CD4-positive, CD25-positive, alpha-beta regulatory T cell (primary cell): Measurements from ENCODE around the gene TNKS1BP1. TPM values are rescaled to one million over a fixed set of nuclear protein-coding genes. Genes with fewer than 3 reads are reported as not detected.

Source experiments
- ATAC-seq, 2 donors: fragments of 150-1000 bp; cut with Tn5 transposase; one replicate each; pipeline ENCODE4 v1.10.0; 2021; ENCODE audit warnings: low read depth in 2 of 2, moderate number of reproducible peaks in 2 of 2, moderate library complexity in 1 of 2
- DNase-seq, 3 donors: peaks; one replicate each; pipeline versions ENCODE4 v3.0.0 to v3.0.0-alpha.2; 2012 to 2022; ENCODE audit warnings: mixed read lengths in 1 of 3
- H3K27ac ChIP-seq: one replicate; pipeline ENCODE4 v1.7.0; 2013; ENCODE audit warnings: mild to moderate bottlenecking, low read length; ENCODE audit not compliant: insufficient read depth, poor library complexity, severe bottlenecking
- H3K27me3 ChIP-seq: one replicate; pipeline ENCODE4 v1.7.0; 2013; ENCODE audit warnings: low read length; ENCODE audit not compliant: control insufficient read depth, insufficient read depth
- H3K36me3 ChIP-seq: one replicate; pipeline ENCODE4 v1.7.0; 2013; ENCODE audit warnings: mild to moderate bottlenecking, low read length, moderate library complexity; ENCODE audit not compliant: control insufficient read depth, insufficient read depth
- H3K4me1 ChIP-seq: 2 replicates; pipeline ENCODE4 v1.7.0; 2013; ENCODE audit warnings: mild to moderate bottlenecking, low read length; ENCODE audit not compliant: insufficient read depth, control insufficient read depth, poor library complexity, severe bottlenecking
- H3K4me3 ChIP-seq: one replicate; pipeline ENCODE4 v1.7.0; 2013; ENCODE audit warnings: low read depth, mild to moderate bottlenecking, low read length, moderate library complexity
- H3K9me3 ChIP-seq, 2 experiments: 1 replicate in 1 of 2; 2 replicates in 1 of 2; pipeline ENCODE4 v1.7.0; 2013; ENCODE audit warnings: low read length in 2 of 2, mild to moderate bottlenecking in 1 of 2, moderate library complexity in 1 of 2; ENCODE audit not compliant: control insufficient read depth in 2 of 2
- H3K27ac Mint-ChIP-seq, 3 donors: one replicate each; pipeline ENCODE4 v1.8.0; 2020 to 2022; ENCODE audit warnings: mild to moderate bottlenecking in 3 of 3, mixed read lengths in 3 of 3, moderate library complexity in 2 of 3
- H3K27me3 Mint-ChIP-seq: one replicate; pipeline ENCODE4 v1.8.0; 2022; ENCODE audit warnings: mild to moderate bottlenecking, mixed read lengths
- H3K36me3 Mint-ChIP-seq: one replicate; pipeline ENCODE4 v1.8.0; 2020; ENCODE audit warnings: mixed read lengths
- H3K4me1 Mint-ChIP-seq, 4 donors: one replicate each; pipeline ENCODE4 v1.8.0; 2020 to 2022; ENCODE audit warnings: mixed read lengths in 4 of 4, mild to moderate bottlenecking in 1 of 4
- H3K4me3 Mint-ChIP-seq, 4 donors: one replicate each; pipeline ENCODE4 v1.8.0; 2020 to 2022; ENCODE audit warnings: mild to moderate bottlenecking in 4 of 4, mixed read lengths in 4 of 4, moderate library complexity in 3 of 4
- H3K9me3 Mint-ChIP-seq, 7 donors: one replicate each; pipeline ENCODE4 v1.8.0; 2020 to 2022; ENCODE audit warnings: mixed read lengths in 7 of 7, mild to moderate bottlenecking in 3 of 7, moderate library complexity in 2 of 7
- polyA plus RNA-seq, 4 donors: library from polyadenylated mRNA; unstranded; fragments of 300-500 nt; fragmentation: Illumina TruSeq; gene quantifications; one replicate each; pipeline ENCODE4 v1.2.3, GENCODE V29; 2021
- total RNA-seq: library from RNA; stranded (reverse); gene quantifications from one replicate; pipeline ENCODE4 v1.2.3, GENCODE V29; 2022

TNKS1BP1 gene
- total and polyA plus RNA-seq, 5 donors from 2014 or later = 1.5 to 16.3 (median 2.1) TPM

DNA sequence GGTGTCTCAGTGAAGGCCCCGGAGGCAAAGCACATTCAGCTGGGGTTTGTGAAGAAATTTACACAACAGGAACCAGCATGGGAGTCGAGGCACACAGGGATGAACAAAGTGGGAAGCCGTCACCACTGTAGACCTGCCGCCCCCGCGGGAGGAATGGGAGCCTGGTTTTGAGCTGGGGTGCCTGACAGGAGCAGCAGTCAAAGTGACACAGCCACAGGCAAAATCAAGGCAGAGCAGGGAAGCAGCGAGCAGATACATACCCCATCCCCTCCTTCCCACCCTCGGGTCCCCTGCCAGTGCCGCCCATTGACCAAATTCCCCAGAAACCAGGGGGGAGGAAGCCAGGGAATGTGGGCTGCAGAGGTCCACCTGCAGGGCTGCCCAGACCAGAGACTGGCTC lies 34.2 kb upstream of the TNKS1BP1 start:
- H3K27ac ChIP-seq = no peak overlapping the region
- Mint-ChIP-seq H3K4me1 (no peaks in the 10 kb centered on the region), H3K36me3 (no peaks in the 10 kb centered on the region), H3K4me3 (no peak overlapping the region), H3K27ac (no peak overlapping the region), H3K9me3 (no peaks in the 10 kb centered on the region), H3K27me3 (peaks cover 10% of the 10 kb centered on the region)
- DNase-seq (no peak), ATAC-seq (no peak)
- no peaks in the 10 kb centered on the region for H3K4me1 ChIP-seq
- no peaks in the 10 kb centered on the region for H3K9me3 ChIP-seq
- no peaks in the 10 kb centered on the region for H3K36me3 ChIP-seq
- H3K4me3 ChIP-seq = no peak overlapping the region
- H3K27me3 ChIP-seq = peaks cover 2% of the 10 kb centered on the region

GRCh38 chr11:57358543-57358961 lies 33.8 kb upstream of the TNKS1BP1 start:
- Histone ChIP-seq H3K27me3 (peaks cover 2% of the 10 kb centered on the region), H3K36me3 (no peaks in the 10 kb centered on the region), H3K4me3 (no peak overlapping the region), H3K4me1 (no peaks in the 10 kb centered on the region), H3K27ac (no peak overlapping the region), H3K9me3 (no peaks in the 10 kb centered on the region)
- Mint-ChIP-seq H3K4me3 (no peak overlapping the region), H3K27ac (no peak overlapping the region), H3K9me3 (no peaks in the 10 kb centered on the region), H3K36me3 (no peaks in the 10 kb centered on the region), H3K27me3 (peaks cover 11% of the 10 kb centered on the region), H3K4me1 (no peaks in the 10 kb centered on the region)
- ATAC-seq (no peak), DNase-seq (no peak)

- Histone ChIP-seq H3K4me1 (no peaks in the 10 kb centered on the region), H3K27me3 (peaks cover 2% of the 10 kb centered on the region), H3K9me3 (no peaks in the 10 kb centered on the region), H3K4me3 (no peak overlapping the region), H3K36me3 (no peaks in the 10 kb centered on the region), H3K27ac (no peak overlapping the region)
- DNase-seq (no peak), ATAC-seq (no peak)
- no peaks in the 10 kb centered on the region for H3K9me3 Mint-ChIP-seq
- peaks cover 11% of the 10 kb centered on the region for H3K27me3 Mint-ChIP-seq
- no peaks in the 10 kb centered on the region for H3K4me1 Mint-ChIP-seq
- H3K36me3 Mint-ChIP-seq = no peaks in the 10 kb centered on the region
- no peak overlapping the region for H3K4me3 Mint-ChIP-seq
- H3K27ac Mint-ChIP-seq = peak overlapping the region in 1 of 3 donors; percentile 5
Observed at GRCh38 chr11:57357856-57358255, 33.1 kb upstream of the TNKS1BP1 start.

- DNase-seq = no peak
- no peaks in the 10 kb centered on the region for H3K36me3 Mint-ChIP-seq
Observed at GRCh38 chr11:57357310-57357709, 32.6 kb upstream of the TNKS1BP1 start.

GRCh38 chr11:57356268-57356667 lies 31.5 kb upstream of the TNKS1BP1 start:
- Histone ChIP-seq H3K9me3 (peaks cover 0 to 3% of the 10 kb centered on the region in 2 experiments), H3K4me3 (no peak overlapping the region), H3K27ac (no peak overlapping the region), H3K4me1 (no peaks in the 10 kb centered on the region), H3K36me3 (no peaks in the 10 kb centered on the region), H3K27me3 (peaks cover 2% of the 10 kb centered on the region)
- H3K27ac Mint-ChIP-seq = peak overlapping the region in 1 of 3 donors; percentile 30
- peaks cover 0 to 2% (median 0%) of the 10 kb centered on the region in 7 donors for H3K9me3 Mint-ChIP-seq
- ATAC-seq (no peak), DNase-seq (no peak)
- H3K27me3 Mint-ChIP-seq = peaks cover 11% of the 10 kb centered on the region
- no peaks in the 10 kb centered on the region for H3K4me1 Mint-ChIP-seq
- no peak overlapping the region for H3K4me3 Mint-ChIP-seq
- H3K36me3 Mint-ChIP-seq = no peaks in the 10 kb centered on the region

More at GRCh38 chr11:57357310-57357709, 32.6 kb upstream of the TNKS1BP1 start:
- H3K36me3 ChIP-seq = no peaks in the 10 kb centered on the region
- H3K27me3 Mint-ChIP-seq = peaks cover 11% of the 10 kb centered on the region
- H3K4me1 Mint-ChIP-seq = no peaks in the 10 kb centered on the region
- H3K4me3 ChIP-seq = no peak overlapping the region
- H3K27me3 ChIP-seq = peaks cover 2% of the 10 kb centered on the region
- H3K9me3 Mint-ChIP-seq = no peaks in the 10 kb centered on the region
- peak overlapping the region in 1 of 3 donors; percentile 5 for H3K27ac Mint-ChIP-seq
- H3K4me3 Mint-ChIP-seq = no peak overlapping the region
- no peak for ATAC-seq
- H3K27ac ChIP-seq = no peak overlapping the region
- no peaks in the 10 kb centered on the region for H3K9me3 ChIP-seq
- no peaks in the 10 kb centered on the region for H3K4me1 ChIP-seq

- Histone ChIP-seq H3K36me3 (no peaks in the 10 kb centered on the region), H3K27me3 (peaks cover 2% of the 10 kb centered on the region), H3K9me3 (peaks cover 0 to 3% of the 10 kb centered on the region in 2 experiments), H3K4me1 (peaks cover 4% of the 10 kb centered on the region), H3K4me3 (no peak overlapping the region), H3K27ac (no peak overlapping the region)
- DNase-seq (no peak), ATAC-seq (peak in 1 of 2 donors; percentile 12)
- H3K4me3 Mint-ChIP-seq = no peak overlapping the region
- H3K27ac Mint-ChIP-seq = no peak overlapping the region
- H3K9me3 Mint-ChIP-seq = peaks cover 0 to 2% (median 0%) of the 10 kb centered on the region in 7 donors
- H3K36me3 Mint-ChIP-seq = no peaks in the 10 kb centered on the region
- H3K27me3 Mint-ChIP-seq = peaks cover 14% of the 10 kb centered on the region
- H3K4me1 Mint-ChIP-seq = peaks cover 0 to 3% (median 1%) of the 10 kb centered on the region in 4 donors
Observed at GRCh38 chr11:57354699-57355098, 29.9 kb upstream of the TNKS1BP1 start.

GRCh38 chr11:57353852-57354251 lies 29.1 kb upstream of the TNKS1BP1 start:
- ATAC-seq (no peak), DNase-seq (no peak)
- H3K27me3 ChIP-seq = peaks cover 2% of the 10 kb centered on the region
- Mint-ChIP-seq H3K27ac (peak overlapping the region in 1 of 3 donors; percentile 27), H3K27me3 (peaks cover 16% of the 10 kb centered on the region), H3K4me1 (peaks cover 0 to 4% (median 1%) of the 10 kb centered on the region in 4 donors), H3K9me3 (peaks cover 0 to 2% (median 0%) of the 10 kb centered on the region in 7 donors), H3K36me3 (no peaks in the 10 kb centered on the region), H3K4me3 (no peak overlapping the region)
- H3K36me3 ChIP-seq = no peaks in the 10 kb centered on the region
- peaks cover 0 to 3% of the 10 kb centered on the region in 2 experiments for H3K9me3 ChIP-seq
- H3K4me1 ChIP-seq = peaks cover 4% of the 10 kb centered on the region
- no peak overlapping the region for H3K4me3 ChIP-seq
- H3K27ac ChIP-seq = no peak overlapping the region

- Mint-ChIP-seq H3K9me3 (peaks cover 0 to 2% (median 0%) of the 10 kb centered on the region in 7 donors), H3K4me3 (no peak overlapping the region), H3K4me1 (peaks cover 0 to 4% (median 1%) of the 10 kb centered on the region in 4 donors), H3K27me3 (peaks cover 16% of the 10 kb centered on the region), H3K36me3 (no peaks in the 10 kb centered on the region), H3K27ac (peak overlapping the region in 1 of 3 donors; percentile 27)
- Histone ChIP-seq H3K36me3 (no peaks in the 10 kb centered on the region), H3K4me3 (no peak overlapping the region), H3K4me1 (peaks cover 4% of the 10 kb centered on the region), H3K27ac (no peak overlapping the region), H3K9me3 (peaks cover 0 to 3% of the 10 kb centered on the region in 2 experiments), H3K27me3 (peaks cover 2% of the 10 kb centered on the region)
- ATAC-seq (no peak), DNase-seq (no peak)
Observed at GRCh38 chr11:57353446-57353845, 28.7 kb upstream of the TNKS1BP1 start.
